GM23248 (cell line): ENCODE measurements around the gene GBGT1. TPM values are rescaled to one million over a fixed set of nuclear protein-coding genes. Genes with fewer than 3 reads are reported as not detected.
A peak's percentile ranks its signal among the peaks of the same experiment; 100 is the strongest.
"Not testable (repeated sequence)": the region's sequence is repeated elsewhere in the genome, so short reads cannot be mapped to it uniquely, and the experiment has no call there.

Experiments used
- DNase-seq: peaks from one replicate; pipeline ENCODE4 v3.0.0-alpha.2; 2015
- H2AFZ ChIP-seq: fragments of 200-600 bp; sonication (generic); 2 replicates; pipeline ENCODE4 v1.6.1; 2016; ENCODE audit warnings: antibody characterized with exemption
- H3F3A ChIP-seq: fragments of 200-600 bp; sonication (generic); 2 replicates; pipeline ENCODE4 v1.6.1; 2016; ENCODE audit warnings: mild to moderate bottlenecking, antibody characterized with exemption, mixed run types; ENCODE audit not compliant: insufficient read depth
- H3K27ac ChIP-seq: fragments of 200-600 bp; sonication (generic); 2 replicates; pipeline ENCODE4 v1.5.1; 2016; ENCODE audit warnings: mild to moderate bottlenecking
- H3K27me3 ChIP-seq: fragments of 200-600 bp; sonication (generic); replicated peaks from 2 replicates; pipeline ENCODE4 v1.6.1; 2016; ENCODE audit warnings: mild to moderate bottlenecking; ENCODE audit not compliant: insufficient read depth
- H3K36me3 ChIP-seq: fragments of 200-600 bp; sonication (generic); 2 replicates; pipeline ENCODE4 v1.6.1; 2016; ENCODE audit warnings: low read depth, mild to moderate bottlenecking
- H3K4me1 ChIP-seq: fragments of 200-600 bp; sonication (generic); 2 replicates; pipeline ENCODE4 v1.6.1; 2016; ENCODE audit warnings: mild to moderate bottlenecking; ENCODE audit not compliant: insufficient read depth
- H3K4me2 ChIP-seq: fragments of 200-600 bp; sonication (generic); one replicate; pipeline ENCODE4 v1.6.1; 2016; ENCODE audit warnings: mild to moderate bottlenecking; ENCODE audit not compliant: unreplicated experiment
- H3K4me3 ChIP-seq: fragments of 200-600 bp; sonication (generic); 2 replicates; pipeline ENCODE4 v1.5.1; 2016; ENCODE audit warnings: mild to moderate bottlenecking
- H3K79me2 ChIP-seq: fragments of 200-600 bp; sonication (generic); 2 replicates; pipeline ENCODE4 v1.6.1; 2016; ENCODE audit warnings: mild to moderate bottlenecking; ENCODE audit not compliant: insufficient read depth
- H3K9ac ChIP-seq: fragments of 200-600 bp; sonication (generic); 2 replicates; pipeline ENCODE4 v1.6.1; 2016; ENCODE audit warnings: mild to moderate bottlenecking
- H3K9me2 ChIP-seq: fragments of 200-600 bp; sonication (generic); 2 replicates; pipeline ENCODE4 v1.6.1; 2016; ENCODE audit warnings: mixed run types, mild to moderate bottlenecking, moderate library complexity; ENCODE audit not compliant: insufficient read depth
- H3K9me3 ChIP-seq: fragments of 200-600 bp; sonication (generic); one replicate; pipeline ENCODE4 v1.6.1; 2017; ENCODE audit warnings: low read depth
- H4K20me1 ChIP-seq: fragments of 200-600 bp; sonication (generic); 2 replicates; pipeline ENCODE4 v1.6.0; 2016; ENCODE audit not compliant: insufficient read depth
- EZH2 ChIP-seq: fragments of 200-600 bp; sonication (generic); IDR thresholded peaks from 2 replicates; pipeline ENCODE4 v1.6.1; 2018; ENCODE audit warnings: antibody characterized with exemption, mild to moderate bottlenecking; ENCODE audit not compliant: insufficient read depth, poor library complexity, severe bottlenecking
- EZH2phosphoT487 ChIP-seq: fragments of 200-600 bp; sonication (generic); IDR thresholded peaks from 2 replicates; pipeline ENCODE4 v1.6.1; 2018; ENCODE audit warnings: antibody characterized with exemption, moderate library complexity, mild to moderate bottlenecking, low read depth; ENCODE audit not compliant: insufficient read depth
- WGBS, 2 experiments: methylation state at CpG; one replicate each; pipeline ENCODE4 v1.1.6; 2015 to 2017; ENCODE audit warnings: low lambda C conversion rate in 2 of 2, low coverage in 1 of 2; ENCODE audit errors: missing lambda C conversion rate in 2 of 2; 5-methylcytosine and 5-hydroxymethylcytosine counted together
- in situ Hi-C: fragments of 300-500 bp; cut with MboI; formaldehyde crosslinking; loops from 2 replicates; pipeline ENCODE4 v1.15.0; 2020
- polyA plus RNA-seq: library from polyadenylated mRNA; unstranded; fragments of >200 nt; fragmentation: Nextera tagmentation; extraction: Ambion mirVana; gene quantifications from 2 replicates; pipeline ENCODE4 v1.2.1, GENCODE V29; 2016
- total RNA-seq: library from RNA; depleted of rRNA; stranded (reverse); fragments of >200 nt; shearing (Covaris generic); gene quantifications from 2 replicates; pipeline ENCODE4 v1.2.3, GENCODE V29; 2014; rRNA removed

Gene GBGT1
- total RNA-seq, result 2.7 and 3.1 TPM in 2 replicates
- polyA plus RNA-seq, result 0.95 and 1.3 TPM in 2 replicates

GRCh38 chr9:133163504-133164172, at the start of gene GBGT1:
TSS of gene GBGT1 (minus strand) at chr9:133163914. CDS start at chr9:133162412, 1,502 bp downstream.
- Histone ChIP-seq H3K9me3 (no peaks in the 10 kb centered on the region), H2AFZ (peak within 1 kb of the TSS; percentile 97), H3K36me3 (no peaks in the 10 kb centered on the region), H3K4me1 (no peaks in the 10 kb centered on the region), H3F3A (no peaks in the 10 kb centered on the region), H3K27me3 (no peaks in the 10 kb centered on the region), H3K4me3 (peak within 1 kb of the TSS; percentile 84), H3K27ac (no peak within 1 kb of the TSS), H3K4me2 (peak within 1 kb of the TSS; percentile 86), H3K9me2 (no peaks in the 10 kb centered on the region), H3K9ac (peak within 1 kb of the TSS; percentile 80), H3K79me2 (no peaks in the 10 kb centered on the region), H4K20me1 (no peaks in the 10 kb centered on the region)
- peak; percentile 53 for DNase-seq
- 1 to 2% methylated on average over 35 to 42 of the region's 56 CpGs for WGBS, 2 experiments
- in situ Hi-C loops, result no loop called here
- TF ChIP-seq EZH2 (no peak), EZH2phosphoT487 (no peak)

DNA sequence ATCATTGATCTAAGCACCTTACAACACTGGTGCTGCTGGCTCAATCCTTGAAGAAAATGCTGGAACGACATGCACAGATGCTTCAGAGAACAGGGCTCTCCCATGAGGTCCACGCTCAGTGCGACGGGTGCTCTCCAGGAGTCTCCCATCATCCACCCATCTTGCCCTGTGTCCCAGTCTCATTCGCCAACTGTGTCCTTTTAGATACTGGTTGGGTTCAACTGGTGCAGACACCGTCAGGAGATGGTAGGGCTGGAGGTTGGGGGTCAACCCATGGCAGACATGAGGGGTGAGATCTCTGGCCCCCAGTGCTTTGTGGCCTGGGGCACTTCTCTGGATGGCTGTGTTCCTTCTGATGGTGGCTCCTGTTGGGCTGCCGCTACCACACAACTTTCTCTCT, 46.9 kb upstream of the GBGT1 start:
- 65 to 78% methylated on average over 7 of the region's 7 CpGs for WGBS, 2 experiments
- DNase-seq, result no peak
- no peak overlapping the region for H2AFZ ChIP-seq
- no peaks in the 10 kb centered on the region for H3K9me2 ChIP-seq
- H3K79me2 ChIP-seq, result no peaks in the 10 kb centered on the region
- TF ChIP-seq EZH2, result no peak
- TF ChIP-seq EZH2phosphoT487, result no peak
- no peak overlapping the region for H3K27ac ChIP-seq
- H3K27me3 ChIP-seq, result peaks cover 19% of the 10 kb centered on the region
- H3K36me3 ChIP-seq, result no peaks in the 10 kb centered on the region
- in situ Hi-C loops, result no loop called here
- H3K4me1 ChIP-seq, result no peaks in the 10 kb centered on the region
- no peak overlapping the region for H3K9ac ChIP-seq
- no peaks in the 10 kb centered on the region for H3K9me3 ChIP-seq
- H3F3A ChIP-seq, result no peaks in the 10 kb centered on the region
- H3K4me3 ChIP-seq, result no peak overlapping the region
- no peak overlapping the region for H3K4me2 ChIP-seq
- H4K20me1 ChIP-seq, result no peaks in the 10 kb centered on the region

GRCh38 chr9:133210202-133210532, 46.5 kb upstream of the GBGT1 start:
- Histone ChIP-seq H3K4me1 (no peaks in the 10 kb centered on the region), H3K9me3 (no peaks in the 10 kb centered on the region), H2AFZ (no peak overlapping the region), H3K4me3 (no peak overlapping the region), H3K27me3 (peaks cover 15% of the 10 kb centered on the region; the same call in 1 of the 2 replicates), H3K9ac (no peak overlapping the region), H3K36me3 (no peaks in the 10 kb centered on the region), H3K4me2 (no peak overlapping the region), H3K9me2 (no peaks in the 10 kb centered on the region), H3K79me2 (no peaks in the 10 kb centered on the region), H3F3A (no peaks in the 10 kb centered on the region), H3K27ac (no peak overlapping the region), H4K20me1 (no peaks in the 10 kb centered on the region)
- 44 to 51% methylated on average over 7 of the region's 7 CpGs for WGBS, 2 experiments
- DNase-seq, result no peak
- in situ Hi-C loops, result no loop called here
- no peak for TF ChIP-seq EZH2
- TF ChIP-seq EZH2phosphoT487, result no peak

GRCh38 chr9:133209327-133210201, 45.9 kb upstream of the GBGT1 start:
- in situ Hi-C loops, H3K79me2 ChIP-seq, H3K4me1 ChIP-seq, H3K4me3 ChIP-seq, H3K4me2 ChIP-seq, H3K27ac ChIP-seq, H3F3A ChIP-seq, H3K9me3 ChIP-seq, H2AFZ ChIP-seq, H3K9me2 ChIP-seq, H4K20me1 ChIP-seq, H3K36me3 ChIP-seq, DNase-seq, H3K9ac ChIP-seq: not testable (repeated sequence)
- WGBS, 2 experiments, result 56 to 59% methylated on average over 28 to 29 of the region's 29 CpGs
- peaks cover 13% of the 10 kb centered on the region; the same call in 1 of the 2 replicates for H3K27me3 ChIP-seq

DNA sequence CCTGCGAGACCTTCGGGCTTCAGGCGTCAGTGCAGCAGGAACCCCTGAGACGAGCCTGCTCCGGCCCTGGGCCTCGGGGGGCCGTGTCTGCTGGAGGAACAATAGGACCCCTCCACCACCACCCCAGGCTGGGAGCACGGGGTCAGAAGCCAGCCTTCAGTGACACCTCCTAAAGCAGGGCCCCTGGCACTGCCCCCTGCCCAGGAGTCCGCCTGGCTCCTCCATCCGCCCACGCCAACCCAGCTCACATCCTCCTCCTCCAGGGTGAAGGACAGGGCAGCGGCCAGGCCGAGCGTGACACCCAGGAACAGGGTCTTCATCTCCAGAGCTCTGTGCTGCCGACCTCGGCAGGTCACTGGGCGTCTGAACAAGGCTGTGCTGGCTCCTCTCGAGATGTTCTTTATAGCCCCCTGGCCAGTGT, 45.2 kb upstream of the GBGT1 start, which contains the start of gene OBP2B:
TSS of gene OBP2B (minus strand) at position 371 of the 421 bp plus-strand sequence. CDS start at position 320, 51 bp downstream.
- H3K9me3 ChIP-seq, H3K36me3 ChIP-seq, H3K4me1 ChIP-seq, H3K27ac ChIP-seq, DNase-seq, H4K20me1 ChIP-seq, H3K9me2 ChIP-seq, H3K4me3 ChIP-seq, H2AFZ ChIP-seq, H3K9ac ChIP-seq, H3K79me2 ChIP-seq, H3K4me2 ChIP-seq, H3F3A ChIP-seq, in situ Hi-C loops: not testable (repeated sequence)
- H3K27me3 ChIP-seq, result peaks cover 19% of the 10 kb centered on the region
- 27 to 44% methylated on average over 3 to 10 of the region's 18 CpGs for WGBS, 2 experiments

DNA sequence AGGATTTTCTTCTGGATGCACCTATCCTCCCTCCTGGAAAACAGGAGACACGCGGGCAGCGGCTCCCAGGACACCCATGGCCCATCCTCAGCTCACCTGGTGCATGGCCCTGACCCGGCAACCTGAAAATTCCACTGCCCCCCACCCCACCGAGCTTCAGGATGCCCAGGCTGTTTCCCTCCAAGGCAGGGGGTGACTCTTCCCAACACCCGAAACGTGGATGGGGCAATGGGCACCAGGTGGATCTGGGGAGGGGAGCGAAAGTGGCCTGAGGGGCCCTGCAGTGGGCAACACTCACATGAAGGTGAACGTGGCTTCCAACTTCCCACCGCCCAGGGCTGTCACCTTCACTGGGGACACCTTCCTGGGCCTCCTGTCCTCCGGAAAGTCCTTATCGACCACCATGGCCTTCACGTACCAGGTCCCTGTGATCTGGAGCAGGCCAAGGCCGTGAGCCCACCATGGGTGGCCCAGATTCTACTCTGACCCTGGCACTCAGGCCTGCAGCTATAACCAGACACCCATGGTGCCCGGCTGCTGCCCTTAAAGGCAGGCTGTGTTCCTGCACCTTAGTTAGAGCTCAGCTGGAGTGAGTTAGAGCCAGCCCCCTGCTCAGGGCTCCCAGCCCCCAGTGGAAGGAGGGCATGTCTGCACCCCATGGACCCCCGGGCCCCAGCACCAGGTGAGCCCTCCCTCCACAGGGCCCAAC, 44.6 kb upstream of the GBGT1 start:
- not testable (repeated sequence) for H3K4me2 ChIP-seq

More for the DNA sequence above, 44.6 kb upstream of the GBGT1 start:
- WGBS, 2 experiments, result 50 to 65% methylated on average over 10 to 12 of the region's 16 CpGs
- H3K4me3 ChIP-seq, H3K9ac ChIP-seq, H3K27ac ChIP-seq, in situ Hi-C loops, H2AFZ ChIP-seq, H4K20me1 ChIP-seq, H3K36me3 ChIP-seq, H3K4me1 ChIP-seq, DNase-seq, H3K9me3 ChIP-seq, H3K9me2 ChIP-seq, H3F3A ChIP-seq, H3K79me2 ChIP-seq: not testable (repeated sequence)
- peaks cover 24% of the 10 kb centered on the region for H3K27me3 ChIP-seq
